Trophoblast cell (in vitro differentiated cells and primary cell): ENCODE data around the gene ITGA1.
A peak's percentile ranks its signal among the peaks of the same experiment; 100 is the strongest.

Experiments
- DNase-seq, 2 donors: peaks; one replicate each; pipeline ENCODE4 v3.0.0-alpha.2; 2016
- H2AFZ ChIP-seq: 2 replicates; pipeline ENCODE4 v1.6.1; 2013; ENCODE audit warnings: low read length, moderate library complexity, mild to moderate bottlenecking; ENCODE audit not compliant: insufficient read depth, poor library complexity
- H2AK5ac ChIP-seq: 2 replicates; pipeline ENCODE4 v1.6.1; 2013; ENCODE audit warnings: mild to moderate bottlenecking, low read length
- H2BK120ac ChIP-seq: 2 replicates; pipeline ENCODE4 v1.6.1; 2013; ENCODE audit warnings: low read length, mild to moderate bottlenecking, moderate library complexity; ENCODE audit not compliant: insufficient read depth, poor library complexity
- H2BK12ac ChIP-seq: 2 replicates; pipeline ENCODE4 v1.6.1; 2013; ENCODE audit warnings: mild to moderate bottlenecking, low read length, moderate library complexity
- H2BK5ac ChIP-seq: 2 replicates; pipeline ENCODE4 v1.6.1; 2013; ENCODE audit warnings: low read length, low read depth, moderate library complexity, mild to moderate bottlenecking; ENCODE audit not compliant: poor library complexity
- H3K14ac ChIP-seq: 2 replicates; pipeline ENCODE4 v1.6.1; 2013; ENCODE audit warnings: mild to moderate bottlenecking, low read length
- H3K18ac ChIP-seq: 2 replicates; pipeline ENCODE4 v1.6.1; 2013; ENCODE audit warnings: mild to moderate bottlenecking, low read length
- H3K23ac ChIP-seq: 2 replicates; pipeline ENCODE4 v1.6.1; 2013; ENCODE audit warnings: low read length
- H3K27ac ChIP-seq: 2 replicates; pipeline ENCODE4 v1.5.1; 2013; ENCODE audit warnings: low read depth, mild to moderate bottlenecking, inconsistent platforms, low read length, moderate library complexity
- H3K27me3 ChIP-seq: 2 replicates; pipeline ENCODE4 v1.6.1; 2013; ENCODE audit warnings: inconsistent platforms, mild to moderate bottlenecking, low read length, moderate library complexity; ENCODE audit not compliant: insufficient read depth
- H3K36me3 ChIP-seq, 2 experiments: 1 replicate in 1 of 2; 2 replicates in 1 of 2; pipeline ENCODE4 v1.6.1; 2013; ENCODE audit warnings: low read length in 2 of 2, mild to moderate bottlenecking in 2 of 2, moderate library complexity in 1 of 2; ENCODE audit not compliant: insufficient read depth in 2 of 2, control insufficient read depth in 1 of 2
- H3K4ac ChIP-seq: 2 replicates; pipeline ENCODE4 v1.6.1; 2013; ENCODE audit warnings: low read depth, mild to moderate bottlenecking, low read length, moderate library complexity
- H3K4me1 ChIP-seq, 2 experiments: 1 replicate in 1 of 2; 2 replicates in 1 of 2; pipeline ENCODE4 v1.6.1; 2013; ENCODE audit warnings: low read length in 2 of 2, mild to moderate bottlenecking in 2 of 2, moderate library complexity in 1 of 2; ENCODE audit not compliant: insufficient read depth in 2 of 2, control insufficient read depth in 1 of 2
- H3K4me2 ChIP-seq: 2 replicates; pipeline ENCODE4 v1.6.1; 2013; ENCODE audit warnings: inconsistent platforms, mild to moderate bottlenecking, low read length, moderate library complexity
- H3K4me3 ChIP-seq: 2 replicates; pipeline ENCODE4 v1.5.1; 2013; ENCODE audit warnings: mild to moderate bottlenecking, low read depth, low read length, inconsistent platforms
- H3K79me1 ChIP-seq: one replicate; pipeline ENCODE4 v1.6.1; 2013; ENCODE audit warnings: low read length
- H3K79me2 ChIP-seq: 2 replicates; pipeline ENCODE4 v1.6.1; 2013; ENCODE audit warnings: low read length, mild to moderate bottlenecking; ENCODE audit not compliant: control insufficient read depth, insufficient read depth, poor library complexity
- H3K9ac ChIP-seq: 2 replicates; pipeline ENCODE4 v1.6.1; 2013; ENCODE audit warnings: mild to moderate bottlenecking, low read length
- H3K9me3 ChIP-seq: 2 replicates; pipeline ENCODE4 v1.6.1; 2013; ENCODE audit warnings: low read depth, mild to moderate bottlenecking, control low read depth, inconsistent platforms, low read length; ENCODE audit not compliant: insufficient read depth
- H4K12ac ChIP-seq: 2 replicates; pipeline ENCODE4 v1.6.1; 2013; ENCODE audit warnings: low read depth, mild to moderate bottlenecking, low read length, moderate library complexity
- H4K8ac ChIP-seq: 2 replicates; pipeline ENCODE4 v1.6.1; 2013; ENCODE audit warnings: low read depth, mild to moderate bottlenecking, low read length, moderate library complexity
- H4K91ac ChIP-seq: one replicate; pipeline ENCODE4 v1.6.1; 2013; ENCODE audit warnings: low read depth, mild to moderate bottlenecking, low read length, moderate library complexity
- WGBS: extraction: QIAGEN DNeasy Blood & Tissue Kit; methylation state at CpG from one replicate; pipeline ENCODE4 v1.1.7; 2013; ENCODE audit warnings: missing lambda C conversion rate; ENCODE audit not compliant: insufficient read length, insufficient coverage; ENCODE audit errors: extremely low coverage; 5-methylcytosine and 5-hydroxymethylcytosine counted together

The ITGA1 gene

DNA sequence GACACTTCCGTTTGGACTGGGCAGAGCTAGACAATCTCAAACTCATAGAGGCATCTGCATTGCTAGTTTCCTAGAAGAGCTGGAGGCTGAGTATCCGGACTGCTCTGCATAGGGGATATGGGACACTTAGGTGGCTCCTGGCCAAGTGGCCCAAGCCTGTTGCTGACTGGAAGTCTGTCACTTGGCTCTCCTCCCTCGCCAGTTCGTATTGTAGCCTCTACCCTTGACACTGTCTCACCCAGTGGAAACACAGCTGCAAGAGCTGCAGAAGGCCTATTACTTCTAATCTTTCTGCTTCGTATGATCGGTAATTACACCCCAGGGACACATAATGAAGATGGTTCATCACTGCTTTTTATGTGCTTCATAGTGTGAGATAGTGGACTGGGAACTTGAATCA lies 34.7 kb downstream of the ITGA1 start:
- no peak overlapping the region for H4K8ac ChIP-seq
- H3K4me1 ChIP-seq = no peaks in the 10 kb centered on the region
- no peak overlapping the region for H2BK12ac ChIP-seq
- no peaks in the 10 kb centered on the region for H3K79me2 ChIP-seq
- H3K23ac ChIP-seq = no peak overlapping the region
- H2BK120ac ChIP-seq = no peak overlapping the region
- no peak overlapping the region for H3K18ac ChIP-seq
- no peak overlapping the region for H3K14ac ChIP-seq
- no peak overlapping the region for H2BK5ac ChIP-seq
- H3K27me3 ChIP-seq = no peaks in the 10 kb centered on the region
- H3K79me1 ChIP-seq = no peaks in the 10 kb centered on the region
- no peak overlapping the region for H3K9ac ChIP-seq
- no peak overlapping the region for H3K4me2 ChIP-seq
- no peak for DNase-seq
- no peak overlapping the region for H4K91ac ChIP-seq
- H3K27ac ChIP-seq = no peak overlapping the region
- H4K12ac ChIP-seq = no peak overlapping the region
- no peak overlapping the region for H2AFZ ChIP-seq
- H3K9me3 ChIP-seq = no peaks in the 10 kb centered on the region
- H2AK5ac ChIP-seq = no peak overlapping the region
- H3K4ac ChIP-seq = no peak overlapping the region
- H3K4me3 ChIP-seq = no peak overlapping the region
- no peaks in the 10 kb centered on the region for H3K36me3 ChIP-seq
- WGBS = no CpG with 5 or more reads among the region's 6 CpGs

DNA sequence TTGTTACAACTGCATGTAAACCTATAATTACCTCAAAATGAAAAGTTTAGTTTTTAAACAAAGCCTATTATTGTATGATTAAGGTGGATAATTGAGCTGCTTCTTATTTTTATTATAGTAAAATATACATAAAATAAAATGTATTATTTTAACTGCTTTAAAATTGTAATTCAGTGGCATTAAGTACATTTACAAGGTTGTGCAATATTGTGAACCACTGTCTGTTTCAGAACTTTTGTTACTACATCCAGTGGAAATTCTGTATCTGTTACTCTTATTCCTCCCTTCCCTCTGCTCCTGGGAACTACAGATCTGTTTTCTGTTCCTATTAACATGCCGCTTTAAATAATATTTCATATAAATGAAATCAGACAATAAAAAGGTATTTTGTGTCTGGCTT lies 37.1 kb downstream of the ITGA1 start:
- no peak overlapping the region for H3K23ac ChIP-seq
- H2BK120ac ChIP-seq = no peak overlapping the region
- no peak overlapping the region for H3K9ac ChIP-seq
- H3K4me2 ChIP-seq = no peak overlapping the region
- no CpG with 5 or more reads among the region's 1 CpG for WGBS
- H3K36me3 ChIP-seq = no peaks in the 10 kb centered on the region
- no peak overlapping the region for H3K18ac ChIP-seq
- H3K9me3 ChIP-seq = no peaks in the 10 kb centered on the region
- H3K79me1 ChIP-seq = no peaks in the 10 kb centered on the region
- H2BK12ac ChIP-seq = no peak overlapping the region
- H3K4me1 ChIP-seq = no peaks in the 10 kb centered on the region
- no peak overlapping the region for H4K8ac ChIP-seq
- H3K14ac ChIP-seq = no peak overlapping the region
- H2AK5ac ChIP-seq = no peak overlapping the region
- no peak overlapping the region for H3K4me3 ChIP-seq
- H3K27ac ChIP-seq = no peak overlapping the region
- no peak overlapping the region for H3K4ac ChIP-seq
- H2BK5ac ChIP-seq = no peak overlapping the region
- H2AFZ ChIP-seq = no peak overlapping the region
- H3K79me2 ChIP-seq = no peaks in the 10 kb centered on the region
- DNase-seq = no peak
- H3K27me3 ChIP-seq = no peaks in the 10 kb centered on the region
- no peak overlapping the region for H4K91ac ChIP-seq
- H4K12ac ChIP-seq = no peak overlapping the region

DNA sequence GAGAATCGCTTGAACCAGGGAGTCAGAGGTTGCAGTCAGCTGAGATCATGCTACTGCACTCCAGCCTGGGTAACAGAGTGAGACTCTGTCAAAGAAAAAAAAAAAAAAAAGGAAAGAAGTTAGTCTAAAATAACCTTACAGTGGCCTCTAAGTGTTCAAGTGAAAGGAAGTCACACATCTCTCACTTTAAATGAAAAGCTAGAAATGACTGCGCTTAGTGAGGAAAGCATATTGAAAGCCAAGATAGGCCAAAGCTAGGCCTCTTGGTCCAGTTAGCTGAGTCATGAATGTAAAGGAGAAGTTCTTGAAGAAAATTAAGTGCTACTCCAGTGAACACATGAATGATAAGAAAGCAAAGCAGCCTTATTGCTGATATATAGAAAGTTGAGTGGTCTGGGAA lies 38.1 kb downstream of the ITGA1 start:
- Histone ChIP-seq H3K4me1 (no peaks in the 10 kb centered on the region), H3K23ac (no peak overlapping the region), H4K8ac (no peak overlapping the region), H3K79me2 (no peaks in the 10 kb centered on the region), H3K4ac (no peak overlapping the region), H3K36me3 (peaks cover 0 to 2% of the 10 kb centered on the region in 2 experiments), H2AK5ac (no peak overlapping the region), H3K27me3 (no peaks in the 10 kb centered on the region), H2BK120ac (no peak overlapping the region), H3K79me1 (no peaks in the 10 kb centered on the region), H3K27ac (no peak overlapping the region), H3K14ac (no peak overlapping the region), H3K18ac (no peak overlapping the region), H2AFZ (no peak overlapping the region), H3K4me2 (no peak overlapping the region), H2BK5ac (no peak overlapping the region), H4K91ac (no peak overlapping the region), H3K9me3 (no peaks in the 10 kb centered on the region), H3K9ac (no peak overlapping the region), H4K12ac (no peak overlapping the region), H3K4me3 (no peak overlapping the region), H2BK12ac (no peak overlapping the region)
- whole genome bisulfite sequencing = no CpG with 5 or more reads among the region's 2 CpGs
- DNase-seq = no peak

DNA sequence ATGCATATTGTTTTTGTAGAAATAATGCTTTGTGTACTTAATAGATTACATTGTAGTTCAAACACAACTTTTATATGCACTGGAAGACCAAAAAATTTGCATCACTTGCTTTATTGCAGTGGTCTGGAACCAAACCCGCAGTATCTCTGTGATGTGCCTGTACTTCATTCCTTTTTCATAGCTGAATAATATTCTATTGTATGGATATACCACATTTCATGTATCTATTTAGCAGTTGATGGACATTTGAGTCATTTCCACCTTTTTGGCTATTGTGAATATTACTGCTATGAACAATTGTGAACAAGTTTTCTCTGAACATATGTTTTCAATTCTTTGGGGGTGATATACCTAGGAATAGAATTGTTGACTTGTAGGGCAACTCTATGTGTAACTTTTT lies 40.1 kb downstream of the ITGA1 start:
- Histone ChIP-seq H2BK12ac (no peak overlapping the region), H4K91ac (no peak overlapping the region), H3K9me3 (no peaks in the 10 kb centered on the region), H3K27me3 (no peaks in the 10 kb centered on the region), H3K4me2 (no peak overlapping the region), H2AFZ (no peak overlapping the region), H2BK120ac (no peak overlapping the region), H3K79me1 (no peaks in the 10 kb centered on the region), H3K4me1 (no peaks in the 10 kb centered on the region), H3K18ac (no peak overlapping the region), H3K4me3 (no peak overlapping the region), H3K36me3 (peaks cover 0 to 2% of the 10 kb centered on the region in 2 experiments), H4K12ac (no peak overlapping the region), H3K27ac (no peak overlapping the region), H3K79me2 (no peaks in the 10 kb centered on the region), H2AK5ac (no peak overlapping the region), H3K4ac (no peak overlapping the region), H3K23ac (no peak overlapping the region), H3K14ac (no peak overlapping the region), H2BK5ac (no peak overlapping the region), H3K9ac (no peak overlapping the region), H4K8ac (no peak overlapping the region)
- peak in 1 of 2 donors; percentile 23 for DNase-seq
- no CpG with 5 or more reads among the region's 1 CpG for WGBS
